ENCODE measurements around the gene TNNT1.
A peak's percentile ranks its signal among the peaks of the same experiment; 100 is the strongest.
"Not testable (repeated sequence)": the region's sequence is repeated elsewhere in the genome, so short reads cannot be mapped to it uniquely, and the experiment has no call there.

Gene TNNT1

GRCh38 chr19:55114566-55115145 is 34.4 kb downstream of the TNNT1 start:
- no peak for DNase-seq (ENCODE audit: extremely low spot score)
- POLR2A ChIA-PET: no interaction called here

DNA sequence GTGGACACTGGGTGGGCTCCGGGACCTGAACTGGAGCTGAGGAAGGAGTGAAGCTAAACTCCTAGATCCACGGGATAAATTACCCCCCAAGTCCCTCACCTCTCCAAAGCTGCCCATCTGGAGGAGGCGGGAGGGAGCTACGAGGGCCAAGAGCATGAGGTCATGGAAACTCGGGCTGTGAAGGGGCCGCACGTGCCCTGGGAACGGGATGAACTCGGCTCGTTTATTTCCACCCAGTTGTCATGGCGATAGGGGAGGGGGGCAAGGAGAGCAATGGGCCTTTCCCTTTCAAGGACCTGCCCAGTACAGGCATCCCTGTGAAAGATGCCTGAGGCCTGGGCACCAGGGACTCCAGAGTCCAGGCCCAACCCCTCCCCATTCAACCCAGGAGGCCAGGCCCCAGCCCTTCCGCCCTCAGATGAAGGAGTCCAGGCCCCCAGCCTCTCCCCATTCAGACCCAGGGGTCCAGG is 35.4 kb downstream of the TNNT1 start:
- POLR2A ChIA-PET: no interaction called here
- CTCF ChIA-PET: no interaction called here
- DNase-seq (ENCODE audit: extremely low spot score): peak; percentile 48
- TF ChIP-seq FOXK2 (IDR thresholded peaks at IDR 0.05) (no peak), FOXA1 (IDR thresholded peaks at IDR 0.05) (no peak)

More at GRCh38 chr19:55114566-55115145, 34.4 kb downstream of the TNNT1 start:
- CTCF ChIA-PET: interaction anchor here (0.5 kb wide), 1 partner anchor 187 kb away, joined by 3 read pairs; no protein-coding TSS in a partner anchor
- TF ChIP-seq ZNF384 (IDR thresholded peaks at IDR 0.05) (no peak), L3MBTL2 (conservative IDR thresholded peaks at IDR 0.05) (no peak), SP1 (IDR thresholded peaks at IDR 0.05) (no peak), ARNT (IDR thresholded peaks at IDR 0.05) (no peak), NFRKB (IDR thresholded peaks at IDR 0.05) (no peak), CTBP1 (IDR thresholded peaks at IDR 0.05; ENCODE audit: borderline replicate concordance) (no peak), FOXM1 (IDR thresholded peaks at IDR 0.05; ENCODE audit: borderline replicate concordance) (no peak), BHLHE40 (IDR thresholded peaks at IDR 0.05; ENCODE audit: borderline replicate concordance) (no peak), ELF4 (IDR thresholded peaks at IDR 0.05) (no peak)

GRCh38 chr19:55112777-55113569 is 36.0 kb downstream of the TNNT1 start:
- DNase-seq (ENCODE audit: extremely low spot score): no peak
- POLR2A ChIA-PET: no interaction called here
- no peak for TF ChIP-seq HDGF (IDR thresholded peaks at IDR 0.05; ENCODE audit: borderline replicate concordance)
- TF ChIP-seq, protein P1, sequence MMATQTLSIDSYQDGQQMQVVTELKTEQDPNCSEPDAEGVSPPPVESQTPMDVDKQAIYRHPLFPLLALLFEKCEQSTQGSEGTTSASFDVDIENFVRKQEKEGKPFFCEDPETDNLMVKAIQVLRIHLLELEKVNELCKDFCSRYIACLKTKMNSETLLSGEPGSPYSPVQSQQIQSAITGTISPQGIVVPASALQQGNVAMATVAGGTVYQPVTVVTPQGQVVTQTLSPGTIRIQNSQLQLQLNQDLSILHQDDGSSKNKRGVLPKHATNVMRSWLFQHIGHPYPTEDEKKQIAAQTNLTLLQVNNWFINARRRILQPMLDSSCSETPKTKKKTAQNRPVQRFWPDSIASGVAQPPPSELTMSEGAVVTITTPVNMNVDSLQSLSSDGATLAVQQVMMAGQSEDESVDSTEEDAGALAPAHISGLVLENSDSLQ (IDR thresholded peaks at IDR 0.05): no peak
- TF ChIP-seq L3MBTL2 (conservative IDR thresholded peaks at IDR 0.05): no peak
- CTCF ChIA-PET: no interaction called here

- ChIA-PET CTCF (no interaction called here), POLR2A (no interaction called here)
- no peak for TF ChIP-seq SP1 (IDR thresholded peaks at IDR 0.05)
- no peak for TF ChIP-seq CTBP1 (IDR thresholded peaks at IDR 0.05; ENCODE audit: borderline replicate concordance)
- TF ChIP-seq TARDBP (IDR thresholded peaks at IDR 0.05): no peak
- TF ChIP-seq FOXK2 (IDR thresholded peaks at IDR 0.05): no peak
- TF ChIP-seq FOXM1 (IDR thresholded peaks at IDR 0.05; ENCODE audit: borderline replicate concordance): no peak
- TF ChIP-seq HDGF (IDR thresholded peaks at IDR 0.05; ENCODE audit: borderline replicate concordance): no peak
- TF ChIP-seq ELF4 (IDR thresholded peaks at IDR 0.05): no peak
- TF ChIP-seq FOXA1 (IDR thresholded peaks at IDR 0.05): no peak
- TF ChIP-seq ARNT (IDR thresholded peaks at IDR 0.05): no peak
- no peak for TF ChIP-seq SUZ12 (IDR thresholded peaks at IDR 0.05)
- TF ChIP-seq ZNF384 (IDR thresholded peaks at IDR 0.05): no peak
- DNase-seq (ENCODE audit: extremely low spot score): no peak
Measured at GRCh38 chr19:55112246-55112776, 36.7 kb downstream of the TNNT1 start.

DNA sequence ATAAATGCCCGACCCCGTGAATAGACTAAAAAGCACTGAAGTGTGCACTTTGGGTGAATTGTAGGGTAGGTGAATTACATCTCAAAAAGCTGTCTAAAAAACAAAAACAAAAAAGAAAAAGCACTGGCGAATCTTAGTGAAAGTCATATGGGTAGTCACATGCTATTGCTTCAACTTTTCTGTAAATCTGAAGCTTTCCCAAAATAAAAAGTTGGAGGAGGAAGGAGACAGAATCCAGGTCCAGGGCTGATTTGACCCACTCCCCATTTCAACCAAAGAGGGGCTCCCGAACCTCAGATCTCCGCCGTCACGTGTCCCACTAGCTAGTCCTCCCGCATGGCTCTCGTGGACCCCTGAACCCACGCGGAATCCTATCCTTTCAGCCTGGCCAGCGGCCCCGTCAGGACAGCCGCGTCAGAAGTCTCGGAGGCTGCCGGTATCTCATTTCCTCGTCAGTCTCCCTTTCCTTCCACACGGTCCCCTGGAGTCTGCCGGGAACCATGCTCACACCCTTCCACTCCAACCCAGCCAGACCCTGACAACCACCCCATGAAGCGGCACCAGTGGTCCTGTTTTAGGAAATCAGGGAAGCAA is 37.7 kb downstream of the TNNT1 start:
- ChIA-PET POLR2A (no interaction called here), CTCF (no interaction called here)
- no peak for DNase-seq (ENCODE audit: extremely low spot score)
- TF ChIP-seq CTBP1 (IDR thresholded peaks at IDR 0.05; ENCODE audit: borderline replicate concordance) (no peak), FOXA1 (IDR thresholded peaks at IDR 0.05) (no peak), TARDBP (IDR thresholded peaks at IDR 0.05) (no peak), SP1 (IDR thresholded peaks at IDR 0.05) (no peak), FOXM1 (IDR thresholded peaks at IDR 0.05; ENCODE audit: borderline replicate concordance) (no peak)

- DNase-seq (ENCODE audit: extremely low spot score): no peak
- POLR2A ChIA-PET: no interaction called here
- CTCF ChIA-PET: no interaction called here
- TF ChIP-seq NFRKB (IDR thresholded peaks at IDR 0.05): no peak
- TF ChIP-seq BHLHE40 (IDR thresholded peaks at IDR 0.05; ENCODE audit: borderline replicate concordance): no peak
- TF ChIP-seq, protein P1 (IDR thresholded peaks at IDR 0.05): no peak
- no peak for TF ChIP-seq FOXM1 (IDR thresholded peaks at IDR 0.05; ENCODE audit: borderline replicate concordance)
- TF ChIP-seq CTBP1 (IDR thresholded peaks at IDR 0.05; ENCODE audit: borderline replicate concordance): no peak
- TF ChIP-seq FOXK2 (IDR thresholded peaks at IDR 0.05): no peak
- TF ChIP-seq SUZ12 (IDR thresholded peaks at IDR 0.05): no peak
- TF ChIP-seq HDGF (IDR thresholded peaks at IDR 0.05; ENCODE audit: borderline replicate concordance): no peak
- TF ChIP-seq LEF1 (IDR thresholded peaks at IDR 0.05; ENCODE audit: borderline replicate concordance): no peak
- no peak for TF ChIP-seq SP1 (IDR thresholded peaks at IDR 0.05)
- TF ChIP-seq ELF4 (IDR thresholded peaks at IDR 0.05): no peak
- no peak for TF ChIP-seq ZNF384 (IDR thresholded peaks at IDR 0.05)
- TF ChIP-seq ARNT (IDR thresholded peaks at IDR 0.05): no peak
- TF ChIP-seq L3MBTL2 (conservative IDR thresholded peaks at IDR 0.05): no peak
Measured at GRCh38 chr19:55109527-55110291, 39.3 kb downstream of the TNNT1 start.

DNA sequence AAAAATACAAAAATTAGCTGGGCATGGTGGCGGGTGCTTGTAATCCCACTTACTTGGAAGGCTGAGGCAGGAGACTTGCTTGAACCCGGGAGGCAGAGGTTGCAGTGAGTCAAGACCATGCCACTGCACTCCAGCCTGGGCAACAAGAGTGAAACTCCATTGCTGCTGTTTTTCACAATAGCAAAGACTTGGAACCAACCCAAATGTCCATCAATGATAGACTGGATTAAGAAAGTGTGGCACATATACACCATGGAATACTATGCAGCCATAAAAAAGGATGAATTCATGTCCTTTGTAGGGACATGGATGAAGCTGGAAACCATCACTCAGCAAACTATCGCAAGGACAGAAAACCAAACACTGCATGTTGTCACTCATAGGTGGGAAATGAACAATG is 41.8 kb downstream of the TNNT1 start:
- DNase-seq (ENCODE audit: extremely low spot score); POLR2A ChIA-PET; CTCF ChIA-PET: not testable (repeated sequence)
